K562 (cell line): ENCODE measurements around the gene INSL3.

Experiments
- CTCF ChIP-seq, 3 experiments: IDR thresholded peaks in 2 of 3; conservative IDR thresholded peaks in 1 of 3; 2 replicates each; pipeline ENCODE4 v1.5.1; 2011 to 2012; ENCODE audit warnings: low read length in 3 of 3, mild to moderate bottlenecking in 3 of 3, control low read depth in 2 of 3, improper control_type of control experiment in 1 of 3, inconsistent platforms in 1 of 3, low read depth in 1 of 3, mixed read lengths in 1 of 3, moderate library complexity in 1 of 3; ENCODE audit not compliant: insufficient read depth in 2 of 3
- ETV6 ChIP-seq, 3 experiments: fragments of 150-350 bp in 1 of 3; sonication (generic) in 1 of 3; formaldehyde crosslinking in 1 of 3; IDR thresholded peaks; 2 replicates each; pipeline versions ENCODE4 v1.6.1 to v1.8.0; 2014 to 2022; ENCODE audit warnings: borderline replicate concordance in 2 of 3, low read depth in 2 of 3, antibody characterized with exemption in 1 of 3, low read length in 1 of 3, mild to moderate bottlenecking in 1 of 3, missing genetic modification reagents in 1 of 3
- MAFK ChIP-seq: IDR thresholded peaks from 2 replicates; pipeline ENCODE4 v1.6.1; 2011; ENCODE audit warnings: low read length, improper control_type of control experiment
- POLR2A ChIP-seq: fragments of 450-650 bp; conservative IDR thresholded peaks from 2 replicates; pipeline ENCODE4 v1.6.1; 2016
- SNRNP70 ChIP-seq: fragments of 200-400 bp; formaldehyde crosslinking; optimal IDR thresholded peaks from 2 replicates; pipeline ENCODE3; 2017; ENCODE audit warnings: low read depth, low read length
- SRF ChIP-seq, 2 experiments: fragments of 250-450, 450-650 bp in 1 of 2; sonication (Bioruptor Pico) in 1 of 2; sonication (generic) in 1 of 2; formaldehyde crosslinking; IDR thresholded peaks; 2 replicates each; pipeline versions ENCODE4 v1.5.0 to v1.5.1; 2020 to 2022; ENCODE audit warnings: mild to moderate bottlenecking in 1 of 2, missing genetic modification reagents in 1 of 2
- TARDBP ChIP-seq: fragments of 450-650 bp; IDR thresholded peaks from 2 replicates; pipeline ENCODE4 v1.6.1; 2016
- ZNF174 ChIP-seq: fragments of 250-450 bp; sonication (Bioruptor Pico); IDR thresholded peaks from 2 replicates; pipeline ENCODE4 v1.4.0; 2020; ENCODE audit warnings: mild to moderate bottlenecking
- ZNF263 ChIP-seq: sonication (generic); formaldehyde crosslinking; IDR thresholded peaks from 2 replicates; pipeline ENCODE4 v1.8.0; 2022; ENCODE audit warnings: mild to moderate bottlenecking, missing genetic modification reagents, borderline replicate concordance
- ZNF655 ChIP-seq: fragments of 250-450 bp; sonication (Bioruptor Pico); IDR thresholded peaks from 2 replicates; pipeline ENCODE4 v1.5.0; 2021
- TF ChIP-seq, protein P1 (sequence below): sonication (generic); formaldehyde crosslinking; IDR thresholded peaks from 2 replicates; pipeline ENCODE4 v1.8.1; 2023; ENCODE audit warnings: mild to moderate bottlenecking, missing genetic modification reagents
- TF ChIP-seq, protein P2 (sequence below): sonication (generic); formaldehyde crosslinking; IDR thresholded peaks from 2 replicates; pipeline ENCODE4 v1.8.1; 2022; ENCODE audit warnings: missing genetic modification reagents

- TF ChIP-seq MAFK (no peak), ZNF174 (CRISPR knock-in tag) (no peak), TARDBP (no peak), POLR2A (no peak), ETV6 (IDR thresholded peaks at IDR 0.05; ENCODE audit: borderline replicate concordance in 1 of 2, low read depth in 2 of 2, low read length in 1 of 2) (no peak), ETV6 (CRISPR knock-in tag; IDR thresholded peaks at IDR 0.05; ENCODE audit: borderline replicate concordance) (no peak), SNRNP70 (no peak), ZNF263 (CRISPR knock-in tag) (no peak), SRF (CRISPR knock-in tag; IDR thresholded peaks at IDR 0.05) (no peak), ZNF655 (CRISPR knock-in tag) (no peak), CTCF (IDR thresholded peaks at IDR 0.05 in 2 of 3, conservative IDR thresholded peaks at IDR 0.05 in 1 of 3; ENCODE audit: insufficient read depth in 2 of 3, low read depth in 1 of 3, low read length in 3 of 3) (no peak)
- TF ChIP-seq, protein P1, sequence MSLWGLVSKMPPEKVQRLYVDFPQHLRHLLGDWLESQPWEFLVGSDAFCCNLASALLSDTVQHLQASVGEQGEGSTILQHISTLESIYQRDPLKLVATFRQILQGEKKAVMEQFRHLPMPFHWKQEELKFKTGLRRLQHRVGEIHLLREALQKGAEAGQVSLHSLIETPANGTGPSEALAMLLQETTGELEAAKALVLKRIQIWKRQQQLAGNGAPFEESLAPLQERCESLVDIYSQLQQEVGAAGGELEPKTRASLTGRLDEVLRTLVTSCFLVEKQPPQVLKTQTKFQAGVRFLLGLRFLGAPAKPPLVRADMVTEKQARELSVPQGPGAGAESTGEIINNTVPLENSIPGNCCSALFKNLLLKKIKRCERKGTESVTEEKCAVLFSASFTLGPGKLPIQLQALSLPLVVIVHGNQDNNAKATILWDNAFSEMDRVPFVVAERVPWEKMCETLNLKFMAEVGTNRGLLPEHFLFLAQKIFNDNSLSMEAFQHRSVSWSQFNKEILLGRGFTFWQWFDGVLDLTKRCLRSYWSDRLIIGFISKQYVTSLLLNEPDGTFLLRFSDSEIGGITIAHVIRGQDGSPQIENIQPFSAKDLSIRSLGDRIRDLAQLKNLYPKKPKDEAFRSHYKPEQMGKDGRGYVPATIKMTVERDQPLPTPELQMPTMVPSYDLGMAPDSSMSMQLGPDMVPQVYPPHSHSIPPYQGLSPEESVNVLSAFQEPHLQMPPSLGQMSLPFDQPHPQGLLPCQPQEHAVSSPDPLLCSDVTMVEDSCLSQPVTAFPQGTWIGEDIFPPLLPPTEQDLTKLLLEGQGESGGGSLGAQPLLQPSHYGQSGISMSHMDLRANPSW (CRISPR knock-in tag) = no peak
- TF ChIP-seq, protein P2, sequence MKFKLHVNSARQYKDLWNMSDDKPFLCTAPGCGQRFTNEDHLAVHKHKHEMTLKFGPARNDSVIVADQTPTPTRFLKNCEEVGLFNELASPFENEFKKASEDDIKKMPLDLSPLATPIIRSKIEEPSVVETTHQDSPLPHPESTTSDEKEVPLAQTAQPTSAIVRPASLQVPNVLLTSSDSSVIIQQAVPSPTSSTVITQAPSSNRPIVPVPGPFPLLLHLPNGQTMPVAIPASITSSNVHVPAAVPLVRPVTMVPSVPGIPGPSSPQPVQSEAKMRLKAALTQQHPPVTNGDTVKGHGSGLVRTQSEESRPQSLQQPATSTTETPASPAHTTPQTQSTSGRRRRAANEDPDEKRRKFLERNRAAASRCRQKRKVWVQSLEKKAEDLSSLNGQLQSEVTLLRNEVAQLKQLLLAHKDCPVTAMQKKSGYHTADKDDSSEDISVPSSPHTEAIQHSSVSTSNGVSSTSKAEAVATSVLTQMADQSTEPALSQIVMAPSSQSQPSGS = no peak
Measured at GRCh38 chr19:17866964-17867486, 45.7 kb upstream of the INSL3 start.
